ENCODE data around the gene LEKR1.
"Not testable (repeated sequence)": the region's sequence is repeated elsewhere in the genome, so short reads cannot be mapped to it uniquely, and the experiment has no call there.

The LEKR1 gene

DNA sequence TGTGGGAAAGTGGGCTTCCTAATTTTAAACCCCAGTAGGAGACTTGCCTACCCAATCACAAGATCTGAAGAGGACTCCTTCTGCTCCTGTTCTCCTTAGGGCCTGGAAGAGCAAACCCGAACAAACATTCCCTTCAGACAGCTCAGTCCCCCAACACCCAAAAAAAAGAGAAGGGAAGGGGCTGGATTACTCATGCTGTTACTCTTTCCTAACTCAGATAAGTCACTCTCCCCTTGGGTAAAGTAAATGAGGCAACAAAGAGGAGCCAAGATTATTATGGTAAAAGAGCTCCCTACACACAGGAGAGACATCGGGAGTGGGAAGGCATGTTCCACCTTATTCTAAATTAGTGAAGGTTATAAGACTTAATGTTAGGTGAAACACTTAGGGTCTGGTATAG lies 18.1 kb upstream of the LEKR1 start:
- DNase-seq: no peak

DNA sequence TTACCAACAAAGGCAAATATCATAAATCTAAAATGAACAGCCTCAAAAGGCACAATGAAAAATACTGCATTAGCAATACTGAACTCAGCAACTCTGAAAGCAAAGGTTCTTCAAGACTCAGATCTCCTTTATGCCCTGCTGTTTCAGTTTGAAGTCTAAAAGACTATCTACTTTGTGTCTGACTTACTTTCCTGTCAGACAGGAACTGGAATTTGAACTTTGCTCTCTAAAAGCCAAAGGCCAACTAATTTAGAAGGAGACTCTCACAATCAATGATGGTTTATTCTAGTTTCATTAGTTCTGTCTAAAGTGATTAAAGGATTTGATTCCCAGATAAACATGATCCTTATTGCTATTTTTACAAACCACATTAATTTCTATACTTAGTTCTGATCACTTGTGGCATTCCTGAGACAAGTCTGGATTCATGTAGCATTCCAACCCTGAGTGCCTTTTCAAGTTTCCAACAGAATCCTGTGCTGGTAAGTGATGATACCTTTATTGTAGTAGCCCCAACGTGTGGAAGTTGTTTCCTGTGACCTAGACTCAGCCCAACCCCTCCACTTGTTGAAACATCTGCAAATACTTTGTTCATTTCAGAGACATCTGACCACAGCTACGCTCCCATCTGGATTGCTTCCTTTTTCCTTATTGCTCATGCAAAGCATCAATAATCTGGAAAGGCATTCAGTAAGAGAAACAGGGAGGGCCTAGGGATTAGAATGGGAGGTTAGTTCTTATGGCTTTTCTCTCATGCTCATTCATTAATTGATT lies 14.9 kb upstream of the LEKR1 start:
- no peak for DNase-seq

DNA sequence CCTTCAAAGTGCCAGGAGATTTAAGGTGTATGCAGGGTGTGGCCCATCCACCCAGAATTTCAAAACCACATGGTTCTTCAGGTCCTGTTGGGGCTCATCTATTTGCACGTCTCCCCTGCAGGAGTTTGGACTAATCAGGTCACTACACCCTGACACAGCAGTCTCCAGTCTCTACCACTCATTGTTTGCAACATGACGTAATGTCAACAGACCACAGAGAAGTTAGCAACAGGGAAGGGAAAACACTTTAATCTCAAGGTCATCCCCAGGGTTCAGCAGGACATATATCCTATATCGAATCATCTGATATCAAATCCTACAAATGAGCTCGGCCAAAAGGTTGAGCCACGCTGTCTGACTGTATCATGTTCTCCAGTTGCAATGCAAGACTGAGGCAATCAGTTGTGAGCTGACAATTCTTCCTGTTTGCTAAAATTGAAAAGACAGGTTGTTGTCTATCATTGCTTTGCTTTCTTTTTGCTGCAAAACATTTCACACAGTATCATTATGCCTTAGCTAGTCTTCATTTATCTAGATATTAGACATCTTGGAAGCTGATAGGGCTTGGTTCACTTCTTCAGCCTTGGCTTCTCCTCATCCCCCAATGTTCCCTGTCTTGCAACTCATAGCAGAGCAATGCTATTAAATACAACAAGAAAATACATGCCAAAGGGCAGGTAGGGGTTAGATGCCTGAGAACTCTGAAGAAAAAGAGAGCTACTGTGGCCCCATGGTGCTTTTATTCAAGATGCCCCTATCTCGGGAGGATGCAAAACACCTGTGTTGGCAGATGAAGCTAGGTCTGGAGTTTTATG lies 13.4 kb upstream of the LEKR1 start:
- DNase-seq: no peak

DNA sequence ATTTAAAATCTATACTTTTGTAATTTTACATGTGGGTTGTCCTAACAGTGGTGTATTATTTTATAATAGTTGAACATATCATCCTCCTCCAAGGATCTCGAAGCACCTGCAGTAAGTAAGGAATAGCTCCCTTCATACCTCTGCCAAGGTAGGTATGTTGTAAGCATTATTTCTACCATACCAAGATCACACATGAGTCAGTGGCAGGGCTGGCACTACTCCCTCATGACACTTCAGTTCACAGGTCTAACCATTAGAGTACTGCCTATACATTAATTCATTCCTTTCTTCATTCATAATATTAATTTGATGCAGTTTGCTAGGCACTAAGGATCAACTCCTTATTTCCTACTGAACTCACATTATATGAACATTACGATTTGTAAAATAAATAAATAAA lies 11.9 kb upstream of the LEKR1 start:
- DNase-seq: no peak

DNA sequence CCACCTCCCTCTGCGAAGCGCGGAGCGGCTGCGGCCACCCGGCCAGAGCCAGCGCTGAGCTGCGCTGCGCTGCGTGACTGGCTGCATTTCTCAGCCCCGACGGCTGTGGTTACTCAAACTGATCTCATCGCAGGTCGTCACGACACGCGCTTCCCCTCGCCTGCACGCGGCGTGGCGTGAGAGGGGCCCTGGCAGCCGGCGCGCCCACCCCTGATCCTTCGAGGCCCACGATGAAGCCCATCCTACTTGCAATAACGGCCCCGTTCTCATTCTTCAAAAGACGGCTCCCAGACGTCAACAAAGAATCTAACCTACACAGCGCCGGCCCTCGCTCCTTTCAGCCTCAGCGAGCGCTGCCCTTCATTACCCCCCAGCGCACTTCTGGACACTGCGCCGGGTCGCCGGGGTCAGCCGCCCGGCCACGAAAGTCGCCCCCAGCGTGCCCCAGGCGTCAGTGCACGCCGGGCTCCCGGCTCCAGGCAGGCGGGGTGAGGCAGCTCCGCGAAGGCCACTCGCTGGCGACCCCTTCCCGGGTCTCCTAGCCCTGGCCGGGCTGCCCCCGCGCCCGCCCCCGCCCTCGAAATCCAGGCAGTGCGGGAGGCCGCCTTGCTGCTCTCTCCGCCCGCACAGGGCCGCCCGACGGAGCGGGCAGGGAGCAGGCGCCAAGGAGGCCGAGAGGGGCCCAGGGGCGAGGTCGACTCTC lies 9.9 kb upstream of the LEKR1 start:
- DNase-seq: peak in 1 of 2 experiments; percentile 39

DNA sequence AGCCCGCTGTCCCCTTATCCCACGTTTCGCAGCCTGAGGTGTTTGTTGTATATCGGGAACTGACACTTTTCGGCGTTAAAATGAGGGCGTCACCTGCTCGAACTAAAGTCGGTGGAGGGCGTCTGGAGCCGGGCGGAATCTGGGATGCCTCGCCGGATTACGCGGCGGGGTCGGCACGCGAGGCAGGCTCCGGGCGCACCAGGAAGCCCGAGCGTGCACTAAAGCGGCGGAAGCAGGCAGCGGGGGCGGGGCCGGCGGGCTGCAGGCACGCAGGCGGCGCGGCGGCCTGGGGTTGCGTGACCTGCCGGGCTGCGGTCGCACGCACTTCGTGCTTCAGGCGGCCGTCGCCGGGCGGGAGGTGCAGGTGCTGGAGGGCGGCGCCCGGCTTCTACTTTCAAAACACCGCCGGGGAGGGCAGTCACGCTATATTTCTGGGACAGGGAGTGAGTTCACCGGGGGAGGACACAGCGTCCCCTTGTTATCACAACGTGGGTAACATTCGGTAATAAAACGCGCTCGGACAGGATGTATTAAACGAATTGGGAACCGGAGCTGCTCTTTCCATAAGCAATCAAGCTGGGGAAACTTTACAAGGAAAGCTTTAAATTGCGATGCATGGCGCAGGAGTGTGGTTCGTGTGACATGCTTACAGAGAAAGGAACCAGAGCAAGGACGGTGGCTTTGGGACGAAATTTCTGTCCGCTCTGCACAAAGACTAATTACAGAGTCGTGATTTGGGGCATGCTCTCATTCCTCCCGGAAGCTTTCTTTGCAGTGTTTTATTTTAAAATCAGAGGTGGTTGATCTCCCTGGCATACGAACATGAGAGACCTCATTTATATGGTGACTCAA lies 9.1 kb upstream of the LEKR1 start:
- peak; percentile 59 to 86 for DNase-seq

DNA sequence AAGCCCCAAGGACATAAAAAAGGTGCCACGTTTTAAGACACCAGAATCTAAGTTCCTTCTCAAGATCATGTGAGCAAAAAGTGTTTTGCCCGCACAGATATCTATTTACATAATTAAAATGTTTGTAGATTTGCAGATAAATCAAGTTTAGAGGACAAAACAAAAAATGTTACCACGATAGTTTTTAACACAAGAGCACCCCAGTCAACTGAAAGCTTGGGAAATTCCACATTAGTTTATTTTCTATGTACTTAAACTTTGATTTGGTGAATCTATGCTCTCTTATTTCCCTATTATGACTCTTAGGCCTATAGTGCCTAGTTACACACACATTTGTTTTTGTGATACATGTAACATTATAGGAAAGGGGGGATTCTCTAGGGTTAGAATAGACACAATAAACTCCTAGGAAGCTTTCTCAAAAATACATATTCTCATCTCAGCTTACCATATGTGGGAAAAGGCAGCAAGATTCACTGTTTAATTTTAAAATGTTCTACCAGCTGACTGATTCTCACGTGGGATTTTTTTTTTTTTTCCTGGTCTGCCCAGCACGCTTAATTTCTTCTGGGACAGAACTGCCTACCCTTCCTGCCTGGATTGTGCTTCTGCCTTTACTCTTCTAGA lies 8.4 kb upstream of the LEKR1 start:
- DNase-seq: no peak

DNA sequence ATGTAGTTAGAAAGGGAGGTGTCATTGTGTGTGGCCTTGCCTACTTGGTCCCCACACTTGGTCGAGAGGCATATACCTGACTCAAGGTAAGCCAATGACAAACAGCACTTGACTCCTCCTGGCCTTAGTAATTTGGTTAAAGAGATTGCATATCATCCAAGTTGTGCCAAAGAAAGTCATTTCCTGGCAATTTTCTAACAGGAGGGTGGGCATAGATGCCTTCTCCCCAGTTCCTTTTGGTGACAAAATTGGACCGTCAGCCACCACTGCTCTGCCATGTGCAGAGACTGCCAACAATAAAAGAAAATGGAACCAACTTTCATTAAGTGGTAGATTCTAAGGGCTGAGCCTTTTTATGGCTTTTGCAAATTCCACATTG lies 7.9 kb upstream of the LEKR1 start:
- DNase-seq: no peak

DNA sequence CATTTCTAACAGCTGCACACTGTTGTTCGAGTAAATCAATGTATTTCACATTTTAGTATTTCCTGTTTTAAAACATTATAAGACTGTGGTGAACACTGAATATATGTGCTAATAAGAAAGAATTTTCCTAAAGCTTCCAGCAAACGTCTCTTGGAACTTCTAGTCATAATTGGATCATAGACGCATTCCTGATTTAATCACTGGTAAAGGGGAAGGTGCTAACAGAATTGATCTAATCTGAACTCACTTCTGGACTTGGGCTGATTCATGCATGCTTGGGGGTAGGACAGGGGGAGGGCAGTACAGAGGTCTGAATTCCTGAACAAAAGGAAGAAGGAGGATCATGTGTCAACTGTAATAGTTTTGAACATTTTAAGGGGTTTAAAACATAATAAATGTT lies 7.3 kb upstream of the LEKR1 start:
- no peak for DNase-seq

DNA sequence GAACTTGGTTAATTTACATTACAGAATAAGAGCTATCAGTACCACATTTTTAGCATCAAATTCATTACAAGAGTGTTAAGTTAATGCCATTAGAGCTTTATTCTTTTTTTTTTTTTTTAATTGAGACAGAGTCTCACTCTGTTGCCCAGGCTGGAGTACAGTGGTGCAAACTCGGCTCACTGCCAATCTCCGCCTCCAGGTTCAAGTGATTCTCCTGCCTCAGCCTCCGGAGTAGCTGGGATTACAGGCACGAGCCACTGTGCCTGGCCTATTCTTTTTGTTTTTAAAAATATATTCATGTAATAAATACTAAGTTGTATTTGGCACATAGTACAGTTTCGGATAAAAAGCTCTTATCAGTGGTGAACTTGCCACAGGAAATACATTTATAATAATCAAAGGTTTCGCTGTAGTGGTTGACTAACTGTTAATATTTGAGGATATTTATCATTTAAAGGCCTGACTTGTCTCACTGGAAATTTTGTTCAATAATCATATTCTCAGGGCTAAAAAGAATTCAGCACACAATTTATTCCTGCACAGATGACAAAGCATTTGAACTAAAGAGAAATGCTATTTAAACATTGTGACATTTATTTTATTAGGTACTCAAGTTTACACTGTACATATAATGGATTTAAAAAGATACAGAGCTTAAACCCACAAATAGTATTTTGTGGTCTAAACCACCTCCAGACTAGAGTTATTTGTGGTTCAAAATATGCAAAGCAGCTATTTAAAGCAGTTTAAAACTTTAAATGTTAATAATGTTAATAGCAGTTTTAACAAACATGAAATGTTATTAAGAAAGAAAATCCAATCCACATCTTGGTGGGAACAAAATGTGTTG lies 6.1 kb upstream of the LEKR1 start:
- DNase-seq: no peak

DNA sequence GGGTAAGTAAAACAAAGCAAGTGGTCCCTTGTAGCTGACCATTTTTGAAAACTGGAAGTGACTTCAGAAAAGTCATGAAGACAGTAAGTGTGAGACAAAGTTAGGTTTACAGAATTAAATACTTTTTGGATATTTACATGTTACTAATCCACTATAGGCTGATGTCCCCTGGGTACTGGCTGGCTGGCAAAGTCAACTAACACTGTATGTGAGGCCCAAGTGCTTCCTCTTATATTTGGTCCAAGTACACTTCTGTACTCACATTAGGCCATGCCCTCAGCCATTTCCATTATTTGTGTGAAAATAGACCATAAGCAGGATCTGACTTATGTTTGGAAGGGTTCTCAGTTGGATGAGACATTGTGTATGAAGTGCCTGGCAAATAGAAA lies 5.5 kb upstream of the LEKR1 start:
- DNase-seq: no peak

DNA sequence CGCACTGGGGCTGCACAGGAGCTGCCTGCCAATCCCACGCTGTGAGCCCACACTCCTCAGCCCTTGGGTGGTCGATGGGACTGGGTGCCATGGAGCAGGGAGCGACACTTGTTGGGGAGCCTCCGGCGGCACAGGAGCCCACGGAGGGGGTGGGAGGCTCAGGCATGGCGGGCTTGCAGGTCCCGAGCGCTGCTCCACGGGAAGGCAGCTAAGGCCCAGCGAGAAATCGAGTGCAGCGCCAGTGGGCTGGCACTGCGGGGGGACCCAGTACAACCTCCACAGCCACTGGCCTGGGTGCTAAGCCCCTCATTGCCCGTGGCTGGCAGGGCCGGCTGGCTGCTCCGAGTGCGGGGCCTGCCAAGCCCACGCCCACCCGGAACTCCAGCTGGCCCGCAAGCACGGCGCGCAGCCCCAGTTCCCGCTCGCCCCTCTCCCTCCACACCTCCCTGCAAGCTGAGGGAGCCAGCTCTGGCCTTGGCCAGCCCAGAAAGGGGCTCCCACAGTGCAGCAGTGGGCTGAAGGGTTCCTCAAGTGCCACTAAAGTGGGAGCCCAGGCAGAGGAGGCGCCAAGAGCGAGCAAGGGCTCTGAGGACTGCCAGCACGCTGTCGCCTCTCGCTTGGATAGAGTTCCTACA lies 3.4 kb upstream of the LEKR1 start:
- DNase-seq: not testable (repeated sequence)

DNA sequence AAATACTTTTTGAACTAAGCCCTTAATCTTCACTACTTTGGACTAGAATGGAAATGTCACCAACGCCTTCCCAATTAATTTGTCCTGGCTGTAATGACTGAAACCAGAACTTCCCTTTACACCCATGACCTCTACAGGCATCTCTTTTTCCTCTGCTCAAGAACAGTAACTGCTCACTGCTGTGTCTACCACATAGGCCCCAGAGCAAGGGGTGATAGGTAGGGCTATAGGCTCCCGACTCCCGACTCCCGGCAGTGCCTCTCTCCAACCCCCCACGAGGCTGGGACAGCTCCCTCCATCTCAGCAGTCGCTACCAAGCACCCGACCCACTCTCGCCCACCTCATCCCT lies 384 bp upstream of the LEKR1 start:
- DNase-seq: no peak

DNA sequence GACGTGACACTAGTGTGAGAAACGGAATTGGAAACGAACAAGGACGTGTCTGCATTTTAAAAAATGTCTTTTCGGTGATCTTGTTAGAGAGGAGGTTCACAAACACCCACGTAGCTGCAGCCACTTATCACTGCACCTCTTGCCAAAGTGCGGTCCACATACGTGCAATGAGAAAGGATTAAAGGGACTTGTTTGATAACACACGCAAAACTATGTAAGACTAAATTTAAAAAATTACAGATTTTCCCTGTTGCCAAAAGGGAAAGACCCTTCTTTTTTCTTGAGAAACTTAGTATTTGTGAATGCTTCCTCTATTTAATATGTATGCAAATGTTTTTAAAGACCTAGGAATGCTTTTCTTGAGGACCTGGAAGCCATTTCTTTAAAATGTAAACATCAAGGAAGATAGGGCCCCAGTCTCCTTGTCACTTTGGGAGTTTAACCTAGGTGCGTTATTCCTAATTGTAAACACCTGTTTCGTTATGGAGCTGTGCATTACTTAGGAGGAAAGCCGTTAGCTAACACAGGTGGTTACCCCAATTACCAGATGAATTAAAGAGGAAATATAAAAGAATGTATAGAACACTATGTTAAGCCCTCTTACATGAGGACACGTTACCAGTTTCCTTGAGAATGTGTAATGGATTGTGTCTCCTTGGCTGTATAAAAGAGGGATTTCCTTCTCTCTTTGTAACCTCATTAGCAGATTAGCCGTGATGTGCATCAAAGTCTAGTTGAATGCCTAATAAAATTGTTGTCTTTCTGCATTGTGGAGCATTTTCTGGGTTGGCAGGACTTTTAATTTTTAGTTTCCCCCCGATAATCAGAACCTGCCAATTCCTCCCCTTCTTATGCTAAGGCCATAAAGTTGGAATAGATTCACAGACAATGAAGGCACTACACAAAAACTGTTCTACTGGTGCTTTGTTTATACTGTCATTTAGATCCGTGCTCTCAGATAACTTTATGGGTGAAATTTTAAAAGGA lies 1.0 kb downstream of the LEKR1 start:
- DNase-seq: no peak

DNA sequence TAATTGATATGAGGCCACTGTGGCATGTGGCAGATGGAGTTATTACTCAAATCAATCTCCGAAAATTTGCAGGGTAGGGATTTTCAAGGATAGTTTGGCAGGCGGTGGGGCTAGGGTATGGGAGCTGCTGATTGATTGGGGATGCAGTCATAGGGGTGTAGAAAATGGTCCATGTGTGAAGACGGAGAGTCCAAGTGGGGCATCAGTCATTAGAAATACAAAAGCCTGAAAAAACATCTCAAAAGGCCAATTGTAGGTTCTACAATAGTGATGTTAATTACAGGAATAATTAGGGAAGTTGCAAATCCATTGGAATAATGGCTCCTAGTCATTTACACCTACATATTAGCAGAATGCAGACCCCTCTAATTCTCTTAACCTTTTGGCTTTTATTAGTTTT lies 4.9 kb downstream of the LEKR1 start:
- DNase-seq: no peak

DNA sequence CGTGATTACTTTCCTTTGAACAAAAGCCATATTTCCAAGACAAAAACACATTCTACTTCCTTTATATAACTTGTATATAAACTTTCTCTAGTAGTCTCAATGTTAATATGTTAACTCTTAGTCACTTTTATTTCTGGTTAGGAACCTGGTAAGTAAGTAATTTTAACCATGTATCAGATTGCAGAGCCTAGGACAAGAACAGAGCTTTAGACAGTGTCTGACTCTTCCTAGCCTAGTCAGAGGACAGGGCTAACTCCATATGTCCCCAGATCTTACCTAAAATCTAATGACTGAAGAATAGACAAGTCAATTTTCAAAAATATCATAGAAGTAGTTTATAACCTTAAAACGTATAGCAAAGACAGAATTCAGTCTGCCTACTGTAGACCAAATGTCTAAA lies 8.3 kb downstream of the LEKR1 start:
- DNase-seq: no peak

DNA sequence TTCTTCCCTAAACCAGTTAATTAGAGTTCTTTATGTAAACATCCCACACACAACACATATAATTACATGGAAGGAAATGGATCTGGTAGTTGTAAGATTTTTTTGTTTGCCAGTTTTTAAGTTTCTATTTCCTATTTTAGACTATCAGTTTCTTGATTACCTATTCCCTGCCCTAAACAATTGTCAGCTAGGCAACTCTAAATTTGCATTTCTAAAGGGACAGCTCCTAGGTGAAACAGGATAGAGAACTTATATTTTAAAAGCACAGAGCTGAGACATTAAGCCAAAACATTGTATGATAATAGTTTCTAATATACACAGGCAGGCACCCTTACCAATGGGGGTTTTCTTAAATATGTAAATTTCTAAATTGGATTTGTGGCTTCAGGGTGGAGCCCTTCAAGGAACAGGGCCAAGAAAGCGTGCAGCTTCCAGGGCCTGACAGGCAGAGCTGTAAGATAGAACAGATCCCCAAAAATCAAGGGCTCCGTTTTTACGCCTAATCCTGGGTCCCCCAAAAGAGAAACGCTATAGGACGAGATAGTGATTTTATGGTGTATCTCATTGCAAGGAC lies 8.9 kb downstream of the LEKR1 start:
- DNase-seq: no peak

DNA sequence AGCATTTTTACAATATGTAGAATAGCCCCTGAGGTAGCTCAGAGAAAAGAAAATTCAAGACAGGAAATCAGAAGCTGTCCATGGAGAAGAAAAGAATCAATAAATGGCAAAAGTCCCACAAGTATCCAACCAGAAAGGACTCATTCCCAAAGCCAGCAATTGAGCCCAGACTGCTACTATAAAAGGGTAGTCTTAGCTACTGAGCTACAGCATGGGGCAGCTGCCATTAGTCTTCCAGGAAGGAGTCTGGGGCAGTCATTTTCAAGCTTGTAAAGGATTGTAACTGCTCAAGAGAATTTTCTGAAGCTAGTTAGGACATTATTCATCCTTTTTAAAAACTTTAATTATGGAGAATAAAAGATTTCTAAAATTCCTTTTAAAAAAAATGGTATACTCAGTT lies 10.5 kb downstream of the LEKR1 start:
- no peak for DNase-seq

DNA sequence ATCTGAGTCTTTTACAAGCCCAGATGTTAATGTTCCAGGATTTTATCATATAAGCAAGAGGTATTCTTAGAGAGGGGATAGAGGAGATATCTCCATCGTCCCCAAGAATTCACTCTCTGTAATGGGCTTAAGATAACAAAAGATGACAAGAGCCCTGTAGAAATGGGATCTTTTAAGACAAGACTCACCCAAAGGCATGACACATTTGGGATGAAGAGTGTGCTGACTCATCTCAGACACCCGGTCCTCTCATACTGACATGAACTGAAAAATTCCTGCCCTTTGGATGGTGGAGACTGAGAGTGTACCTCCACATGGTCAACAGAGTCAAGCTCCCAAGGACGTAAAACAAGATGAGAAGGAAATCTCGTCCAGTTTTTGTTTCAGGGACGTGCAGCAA lies 11.0 kb downstream of the LEKR1 start:
- no peak for DNase-seq

Measured in NCI-H524 (cell line).